ENCODE results near the gene LCMT1.
"Not testable (repeated sequence)": the region's sequence is repeated elsewhere in the genome, so short reads cannot be mapped to it uniquely, and the experiment has no call there.

DNA sequence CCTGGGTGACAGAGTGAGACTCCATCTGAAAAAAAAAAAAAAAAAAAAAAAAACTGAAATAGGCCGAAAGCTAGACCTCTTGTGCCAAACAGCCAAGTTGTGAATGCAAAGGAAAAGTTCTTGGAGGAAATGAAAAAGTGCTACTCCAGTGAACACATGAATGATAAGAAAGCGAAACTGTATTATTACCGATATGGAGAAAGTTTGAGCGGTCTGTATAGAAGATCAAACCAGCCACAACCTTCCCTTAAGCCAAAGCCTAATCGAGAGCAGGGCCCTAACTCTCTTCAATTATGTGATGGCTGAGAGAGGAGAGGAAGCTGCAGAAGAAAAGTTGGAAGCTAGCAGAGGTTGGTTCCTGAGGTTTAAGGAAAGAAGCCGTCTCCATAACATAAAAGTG is 69.7 kb downstream of the LCMT1 start:
- TF ChIP-seq SAP130 (CRISPR knock-in tag; IDR thresholded peaks at IDR 0.05; ENCODE audit: low read depth); EED (CRISPR knock-in tag; IDR thresholded peaks at IDR 0.05); MED8 (CRISPR knock-in tag; IDR thresholded peaks at IDR 0.05; ENCODE audit: insufficient replicate concordance); ARNTL (CRISPR knock-in tag; IDR thresholded peaks at IDR 0.05); BORCS8-MEF2B (CRISPR knock-in tag; IDR thresholded peaks at IDR 0.05); EP300 (IDR thresholded peaks at IDR 0.05; ENCODE audit: low read depth in 2 of 2, low read length in 2 of 2); EP300 (CRISPR knock-in tag; IDR thresholded peaks at IDR 0.05; ENCODE audit: borderline replicate concordance); SNAPC2 (CRISPR knock-in tag; IDR thresholded peaks at IDR 0.05): not testable (repeated sequence)
